Liver (tissue), 9 donors: ENCODE results near the gene HEXB. TPM values are rescaled to one million over a fixed set of nuclear protein-coding genes. Genes with fewer than 3 reads are reported as not detected.

Source experiments
- DNase-seq: peaks from one replicate; pipeline ENCODE4 v3.0.0-alpha.2; 2017; ENCODE audit warnings: low spot score
- H3K27ac ChIP-seq, 2 donors: one replicate each; pipeline ENCODE4 v1.7.0; 2013; ENCODE audit warnings: inconsistent platforms in 2 of 2, low read length in 2 of 2, control low read depth in 1 of 2, low read depth in 1 of 2, mild to moderate bottlenecking in 1 of 2
- H3K27me3 ChIP-seq, 4 donors: one replicate each; pipeline versions ENCODE4 v1.6.1 to v1.7.0; 2013; ENCODE audit warnings: low read length in 3 of 4, inconsistent platforms in 1 of 4, mild to moderate bottlenecking in 1 of 4, moderate library complexity in 1 of 4; ENCODE audit not compliant: control insufficient read depth in 4 of 4, insufficient read depth in 4 of 4
- H3K36me3 ChIP-seq, 4 donors: one replicate each; pipeline versions ENCODE4 v1.6.1 to v1.7.0; 2013; ENCODE audit warnings: low read length in 3 of 4, mild to moderate bottlenecking in 3 of 4, low read depth in 1 of 4, moderate library complexity in 1 of 4; ENCODE audit not compliant: control insufficient read depth in 4 of 4, insufficient read depth in 3 of 4
- H3K4me1 ChIP-seq, 4 donors: one replicate each; pipeline versions ENCODE4 v1.6.1 to v1.7.0; 2013; ENCODE audit warnings: low read length in 3 of 4, mild to moderate bottlenecking in 3 of 4, moderate library complexity in 1 of 4; ENCODE audit not compliant: control insufficient read depth in 4 of 4, insufficient read depth in 4 of 4
- H3K4me3 ChIP-seq, 3 donors: one replicate each; pipeline versions ENCODE4 v1.6.1 to v1.7.0; 2013; ENCODE audit warnings: low read length in 3 of 3, control low read depth in 1 of 3, low read depth in 1 of 3, mild to moderate bottlenecking in 1 of 3
- H3K9ac ChIP-seq, 2 donors: one replicate each; pipeline ENCODE4 v1.7.0; 2013; ENCODE audit warnings: low read length in 2 of 2, mild to moderate bottlenecking in 2 of 2, moderate library complexity in 2 of 2, control low read depth in 1 of 2, low read depth in 1 of 2
- H3K9me3 ChIP-seq, 4 donors: one replicate each; pipeline versions ENCODE4 v1.6.1 to v1.7.0; 2013; ENCODE audit warnings: low read length in 3 of 4; ENCODE audit not compliant: control insufficient read depth in 4 of 4
- EGR1 ChIP-seq, 2 donors: IDR thresholded peaks; 2 replicates each; pipeline ENCODE4 v1.6.1; 2016 to 2018; ENCODE audit warnings: antibody characterized with exemption in 2 of 2, low read depth in 2 of 2
- FOXA1 ChIP-seq: IDR thresholded peaks from 2 replicates; pipeline ENCODE4 v1.6.1; 2016; ENCODE audit warnings: antibody characterized with exemption
- FOXA2 ChIP-seq: IDR thresholded peaks from 2 replicates; pipeline ENCODE4 v1.6.1; 2016; ENCODE audit warnings: antibody characterized with exemption
- GABPA ChIP-seq, 2 donors: IDR thresholded peaks in 1 of 2; conservative IDR thresholded peaks in 1 of 2; 2 replicates each; pipeline ENCODE4 v1.6.1; 2016; ENCODE audit warnings: antibody characterized with exemption in 2 of 2, mild to moderate bottlenecking in 1 of 2, moderate library complexity in 1 of 2
- JUND ChIP-seq, 2 donors: IDR thresholded peaks; 2 replicates each; pipeline ENCODE4 v1.6.1; 2016; ENCODE audit warnings: antibody characterized with exemption in 2 of 2
- NR2F2 ChIP-seq: IDR thresholded peaks from 2 replicates; pipeline ENCODE4 v1.6.1; 2016; ENCODE audit warnings: antibody characterized with exemption
- SP1 ChIP-seq: IDR thresholded peaks from 2 replicates; pipeline ENCODE4 v1.6.1; 2018; ENCODE audit warnings: antibody characterized with exemption, mild to moderate bottlenecking
- TAF1 ChIP-seq: conservative IDR thresholded peaks from 2 replicates; pipeline ENCODE4 v1.6.1; 2016; ENCODE audit warnings: antibody characterized with exemption, mild to moderate bottlenecking
- YY1 ChIP-seq: IDR thresholded peaks from 2 replicates; pipeline ENCODE4 v1.6.1; 2016; ENCODE audit warnings: antibody characterized with exemption, mild to moderate bottlenecking
- WGBS: extraction: QIAGEN DNeasy Blood & Tissue Kit; methylation state at CpG from one replicate; pipeline ENCODE4 v1.1.7; 2013; 5-methylcytosine and 5-hydroxymethylcytosine counted together
- polyA plus RNA-seq, 2 donors: library from polyadenylated mRNA; stranded (reverse) in 1 of 2; unstranded in 1 of 2; fragments of 200-250 nt in 1 of 2; fragments of >200 nt in 1 of 2; fragmentation: Nextera tagmentation in 1 of 2; extraction: Ambion mirVana in 1 of 2; gene quantifications; one replicate each; pipeline versions ENCODE4 v1.2.1 to v1.2.3, GENCODE V29; 2013 to 2015
- total RNA-seq, 2 donors: library from RNA; depleted of rRNA; stranded (reverse); fragments of >200 nt; gene quantifications; one replicate each; pipeline ENCODE4 v1.2.3, GENCODE V29; 2014
- TF ChIP-seq, protein P1 (sequence below): fragments of 150-350 bp; IDR thresholded peaks from 2 replicates; pipeline ENCODE4 v1.5.1; 2017; ENCODE audit warnings: improper control_type of control experiment, low read depth, low read length; ENCODE audit not compliant: missing input control
- TF ChIP-seq, protein P2 (sequence below): IDR thresholded peaks from 2 replicates; pipeline ENCODE4 v1.6.1; 2016; ENCODE audit warnings: antibody characterized with exemption
- TF ChIP-seq, protein P3 (sequence below): IDR thresholded peaks from 2 replicates; pipeline ENCODE4 v1.6.1; 2016; ENCODE audit warnings: antibody characterized with exemption, mild to moderate bottlenecking
- TF ChIP-seq, protein P4 (sequence below): IDR thresholded peaks from 2 replicates; pipeline ENCODE4 v1.6.1; 2016; ENCODE audit warnings: antibody characterized with exemption
- donor health status: healthy.
- donor health status: healthy.
- donor health status: healthy.
- donor health status: healthy.
- donor health status: healthy.

The HEXB gene
- total and polyA plus RNA-seq, 4 donors = 67.7 to 84.5 (median 76.2) TPM

DNA sequence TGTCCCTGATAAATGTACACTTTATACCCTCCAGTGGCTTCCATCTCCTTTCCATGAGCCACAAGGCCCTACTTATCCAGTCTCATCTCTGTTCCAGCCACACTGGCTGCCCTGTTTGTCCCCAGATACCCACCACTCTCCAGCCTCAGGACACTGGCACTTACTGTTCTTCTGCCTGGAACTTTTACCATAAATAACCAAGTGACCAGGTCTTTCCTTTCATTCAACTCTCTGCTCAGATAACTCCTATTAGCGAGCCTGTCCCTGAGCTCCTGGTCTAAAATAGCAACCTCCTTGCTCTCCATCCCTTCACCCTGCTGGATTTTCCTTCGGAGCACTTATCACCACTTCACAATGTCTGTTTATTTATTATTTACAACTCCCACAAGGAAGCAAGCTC lies 27.9 kb upstream of the HEXB start (continued):
- TF ChIP-seq, protein P1, sequence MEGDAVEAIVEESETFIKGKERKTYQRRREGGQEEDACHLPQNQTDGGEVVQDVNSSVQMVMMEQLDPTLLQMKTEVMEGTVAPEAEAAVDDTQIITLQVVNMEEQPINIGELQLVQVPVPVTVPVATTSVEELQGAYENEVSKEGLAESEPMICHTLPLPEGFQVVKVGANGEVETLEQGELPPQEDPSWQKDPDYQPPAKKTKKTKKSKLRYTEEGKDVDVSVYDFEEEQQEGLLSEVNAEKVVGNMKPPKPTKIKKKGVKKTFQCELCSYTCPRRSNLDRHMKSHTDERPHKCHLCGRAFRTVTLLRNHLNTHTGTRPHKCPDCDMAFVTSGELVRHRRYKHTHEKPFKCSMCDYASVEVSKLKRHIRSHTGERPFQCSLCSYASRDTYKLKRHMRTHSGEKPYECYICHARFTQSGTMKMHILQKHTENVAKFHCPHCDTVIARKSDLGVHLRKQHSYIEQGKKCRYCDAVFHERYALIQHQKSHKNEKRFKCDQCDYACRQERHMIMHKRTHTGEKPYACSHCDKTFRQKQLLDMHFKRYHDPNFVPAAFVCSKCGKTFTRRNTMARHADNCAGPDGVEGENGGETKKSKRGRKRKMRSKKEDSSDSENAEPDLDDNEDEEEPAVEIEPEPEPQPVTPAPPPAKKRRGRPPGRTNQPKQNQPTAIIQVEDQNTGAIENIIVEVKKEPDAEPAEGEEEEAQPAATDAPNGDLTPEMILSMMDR = no peak
- TF ChIP-seq FOXA2 (no peak), JUND (IDR thresholded peaks at IDR 0.05) (no peak)
- TF ChIP-seq, protein P2, sequence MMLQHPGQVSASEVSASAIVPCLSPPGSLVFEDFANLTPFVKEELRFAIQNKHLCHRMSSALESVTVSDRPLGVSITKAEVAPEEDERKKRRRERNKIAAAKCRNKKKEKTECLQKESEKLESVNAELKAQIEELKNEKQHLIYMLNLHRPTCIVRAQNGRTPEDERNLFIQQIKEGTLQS = no peak

DNA sequence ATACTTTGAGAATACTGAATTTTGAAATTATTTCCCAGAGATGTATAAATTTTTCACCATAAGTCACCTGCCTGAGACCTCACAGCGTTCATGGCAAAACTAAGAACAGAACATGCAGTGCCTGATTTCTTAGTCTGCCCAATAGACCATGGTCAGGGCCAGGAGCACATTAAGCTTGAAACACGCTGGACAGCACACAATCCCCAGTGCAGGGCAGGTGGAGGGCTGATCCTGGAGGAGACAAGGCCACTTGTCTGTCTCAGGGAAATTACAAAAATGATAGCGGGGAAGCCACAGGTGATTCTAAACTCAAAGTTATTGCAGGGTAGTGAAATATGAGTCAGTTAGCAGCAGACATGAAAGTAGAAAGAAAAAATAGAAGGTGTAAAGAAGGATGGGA lies 25.9 kb upstream of the HEXB start:
- TF ChIP-seq TAF1 (no peak), JUND (IDR thresholded peaks at IDR 0.05) (no peak), SP1 (no peak), FOXA2 (no peak), FOXA1 (no peak)
- no peak overlapping the region for H3K9ac ChIP-seq
- no peak for DNase-seq
- no peak overlapping the region for H3K27ac ChIP-seq
- 79% methylated on average over 3 of the region's 3 CpGs for WGBS
- no peaks in the 10 kb centered on the region for H3K27me3 ChIP-seq
- no peaks in the 10 kb centered on the region for H3K4me1 ChIP-seq
- no peak overlapping the region for H3K4me3 ChIP-seq
- H3K36me3 ChIP-seq = no peaks in the 10 kb centered on the region
- H3K9me3 ChIP-seq = no peaks in the 10 kb centered on the region

DNA sequence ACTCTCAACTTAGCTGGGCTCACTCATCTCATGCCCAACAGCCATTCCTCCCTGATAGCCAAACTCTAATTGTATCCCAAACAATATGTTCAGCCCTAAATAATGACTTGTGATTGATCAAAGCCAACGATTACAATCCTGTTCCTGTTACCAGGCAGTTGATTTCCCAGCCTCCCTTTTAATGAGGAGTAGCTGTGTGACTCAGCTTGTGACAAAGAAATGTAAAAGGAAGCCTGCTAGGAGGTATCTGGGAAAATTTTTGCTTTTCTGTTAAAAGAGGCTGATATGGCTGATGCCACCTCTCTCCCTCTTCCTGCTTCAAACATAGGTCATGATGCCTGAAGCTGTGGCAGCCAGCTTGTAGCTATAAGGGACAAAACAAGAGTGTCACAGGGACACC lies 24.9 kb upstream of the HEXB start:
- TF ChIP-seq NR2F2 (no peak), GABPA (IDR thresholded peaks at IDR 0.05 in 1 of 2, conservative IDR thresholded peaks at IDR 0.05 in 1 of 2) (no peak), YY1 (no peak), EGR1 (IDR thresholded peaks at IDR 0.05; ENCODE audit: low read depth in 2 of 2) (no peak)
- TF ChIP-seq, protein P3, sequence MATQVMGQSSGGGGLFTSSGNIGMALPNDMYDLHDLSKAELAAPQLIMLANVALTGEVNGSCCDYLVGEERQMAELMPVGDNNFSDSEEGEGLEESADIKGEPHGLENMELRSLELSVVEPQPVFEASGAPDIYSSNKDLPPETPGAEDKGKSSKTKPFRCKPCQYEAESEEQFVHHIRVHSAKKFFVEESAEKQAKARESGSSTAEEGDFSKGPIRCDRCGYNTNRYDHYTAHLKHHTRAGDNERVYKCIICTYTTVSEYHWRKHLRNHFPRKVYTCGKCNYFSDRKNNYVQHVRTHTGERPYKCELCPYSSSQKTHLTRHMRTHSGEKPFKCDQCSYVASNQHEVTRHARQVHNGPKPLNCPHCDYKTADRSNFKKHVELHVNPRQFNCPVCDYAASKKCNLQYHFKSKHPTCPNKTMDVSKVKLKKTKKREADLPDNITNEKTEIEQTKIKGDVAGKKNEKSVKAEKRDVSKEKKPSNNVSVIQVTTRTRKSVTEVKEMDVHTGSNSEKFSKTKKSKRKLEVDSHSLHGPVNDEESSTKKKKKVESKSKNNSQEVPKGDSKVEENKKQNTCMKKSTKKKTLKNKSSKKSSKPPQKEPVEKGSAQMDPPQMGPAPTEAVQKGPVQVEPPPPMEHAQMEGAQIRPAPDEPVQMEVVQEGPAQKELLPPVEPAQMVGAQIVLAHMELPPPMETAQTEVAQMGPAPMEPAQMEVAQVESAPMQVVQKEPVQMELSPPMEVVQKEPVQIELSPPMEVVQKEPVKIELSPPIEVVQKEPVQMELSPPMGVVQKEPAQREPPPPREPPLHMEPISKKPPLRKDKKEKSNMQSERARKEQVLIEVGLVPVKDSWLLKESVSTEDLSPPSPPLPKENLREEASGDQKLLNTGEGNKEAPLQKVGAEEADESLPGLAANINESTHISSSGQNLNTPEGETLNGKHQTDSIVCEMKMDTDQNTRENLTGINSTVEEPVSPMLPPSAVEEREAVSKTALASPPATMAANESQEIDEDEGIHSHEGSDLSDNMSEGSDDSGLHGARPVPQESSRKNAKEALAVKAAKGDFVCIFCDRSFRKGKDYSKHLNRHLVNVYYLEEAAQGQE = no peak
- TF ChIP-seq, protein P4, sequence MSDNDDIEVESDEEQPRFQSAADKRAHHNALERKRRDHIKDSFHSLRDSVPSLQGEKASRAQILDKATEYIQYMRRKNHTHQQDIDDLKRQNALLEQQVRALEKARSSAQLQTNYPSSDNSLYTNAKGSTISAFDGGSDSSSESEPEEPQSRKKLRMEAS = no peak
- TF ChIP-seq, protein P1 = no peak
- H3K27ac ChIP-seq = no peak overlapping the region
- 79% methylated on average over 1 of the region's 1 CpG for WGBS

More for the DNA sequence above, 24.9 kb upstream of the HEXB start:
- Histone ChIP-seq H3K36me3 (no peaks in the 10 kb centered on the region), H3K4me1 (no peaks in the 10 kb centered on the region), H3K9me3 (no peaks in the 10 kb centered on the region), H3K4me3 (no peak overlapping the region), H3K27me3 (no peaks in the 10 kb centered on the region), H3K9ac (no peak overlapping the region)
- DNase-seq = no peak
